22Rv1 (cell line): ENCODE measurements around the gene URAD.

Experiments used
- H3K27ac ChIP-seq: fragments of 450-650 bp; 2 replicates; pipeline ENCODE4 v1.5.1; 2017
- ZFX ChIP-seq: fragments of 450-650 bp; IDR thresholded peaks from 2 replicates; pipeline ENCODE4 v1.6.1; 2017; ENCODE audit warnings: antibody characterized with exemption, borderline replicate concordance
- TF ChIP-seq, protein P1 (sequence below): fragments of 450-650 bp; IDR thresholded peaks from 2 replicates; pipeline ENCODE4 v1.5.1; 2017; ENCODE audit warnings: mild to moderate bottlenecking

Gene URAD

DNA sequence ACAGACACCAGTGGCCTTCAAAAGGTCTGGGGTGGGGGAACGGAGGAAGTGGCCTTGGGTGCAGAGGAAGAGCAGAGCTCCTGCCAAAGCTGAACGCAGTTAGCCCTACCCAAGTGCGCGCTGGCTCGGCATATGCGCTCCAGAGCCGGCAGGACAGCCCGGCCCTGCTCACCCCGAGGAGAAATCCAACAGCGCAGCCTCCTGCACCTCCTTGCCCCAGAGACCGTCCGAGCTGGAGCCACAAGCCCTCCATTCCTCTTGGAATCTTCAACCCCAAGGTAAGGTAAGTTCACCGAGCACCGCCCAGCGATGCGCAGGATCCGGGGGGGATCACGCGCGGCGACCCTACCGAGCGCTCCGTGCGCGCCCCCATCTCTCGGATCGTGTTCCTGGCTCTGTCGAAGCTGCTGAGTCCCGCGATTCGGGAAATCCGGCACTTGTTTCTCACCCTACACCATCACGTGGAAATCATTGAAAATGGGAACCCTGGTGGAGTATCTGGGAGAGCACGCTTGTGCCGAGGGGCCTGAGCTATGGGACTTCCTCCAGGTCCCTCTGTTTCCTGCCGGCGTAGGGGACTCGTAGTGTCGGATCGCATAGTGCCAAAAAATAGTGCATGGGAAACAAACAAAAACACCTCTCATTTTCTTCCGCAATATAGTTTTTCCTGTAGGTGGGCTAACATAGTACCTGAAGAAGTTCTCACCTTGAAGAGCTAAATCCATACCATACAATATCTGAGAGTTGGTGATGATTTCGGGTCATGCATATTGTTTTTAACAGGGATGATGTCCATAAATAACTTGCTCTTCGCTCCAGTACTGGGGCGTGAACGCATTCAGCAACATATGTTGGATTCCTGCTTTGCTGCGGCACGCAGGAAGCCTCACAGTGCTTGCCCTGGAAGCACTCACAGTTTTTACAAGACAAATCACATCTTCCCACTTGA lies 59.4 kb downstream of the URAD start:
- H3K27ac ChIP-seq: no peak overlapping the region
- TF ChIP-seq, protein P1, sequence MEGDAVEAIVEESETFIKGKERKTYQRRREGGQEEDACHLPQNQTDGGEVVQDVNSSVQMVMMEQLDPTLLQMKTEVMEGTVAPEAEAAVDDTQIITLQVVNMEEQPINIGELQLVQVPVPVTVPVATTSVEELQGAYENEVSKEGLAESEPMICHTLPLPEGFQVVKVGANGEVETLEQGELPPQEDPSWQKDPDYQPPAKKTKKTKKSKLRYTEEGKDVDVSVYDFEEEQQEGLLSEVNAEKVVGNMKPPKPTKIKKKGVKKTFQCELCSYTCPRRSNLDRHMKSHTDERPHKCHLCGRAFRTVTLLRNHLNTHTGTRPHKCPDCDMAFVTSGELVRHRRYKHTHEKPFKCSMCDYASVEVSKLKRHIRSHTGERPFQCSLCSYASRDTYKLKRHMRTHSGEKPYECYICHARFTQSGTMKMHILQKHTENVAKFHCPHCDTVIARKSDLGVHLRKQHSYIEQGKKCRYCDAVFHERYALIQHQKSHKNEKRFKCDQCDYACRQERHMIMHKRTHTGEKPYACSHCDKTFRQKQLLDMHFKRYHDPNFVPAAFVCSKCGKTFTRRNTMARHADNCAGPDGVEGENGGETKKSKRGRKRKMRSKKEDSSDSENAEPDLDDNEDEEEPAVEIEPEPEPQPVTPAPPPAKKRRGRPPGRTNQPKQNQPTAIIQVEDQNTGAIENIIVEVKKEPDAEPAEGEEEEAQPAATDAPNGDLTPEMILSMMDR: no peak
- no peak for TF ChIP-seq ZFX

DNA sequence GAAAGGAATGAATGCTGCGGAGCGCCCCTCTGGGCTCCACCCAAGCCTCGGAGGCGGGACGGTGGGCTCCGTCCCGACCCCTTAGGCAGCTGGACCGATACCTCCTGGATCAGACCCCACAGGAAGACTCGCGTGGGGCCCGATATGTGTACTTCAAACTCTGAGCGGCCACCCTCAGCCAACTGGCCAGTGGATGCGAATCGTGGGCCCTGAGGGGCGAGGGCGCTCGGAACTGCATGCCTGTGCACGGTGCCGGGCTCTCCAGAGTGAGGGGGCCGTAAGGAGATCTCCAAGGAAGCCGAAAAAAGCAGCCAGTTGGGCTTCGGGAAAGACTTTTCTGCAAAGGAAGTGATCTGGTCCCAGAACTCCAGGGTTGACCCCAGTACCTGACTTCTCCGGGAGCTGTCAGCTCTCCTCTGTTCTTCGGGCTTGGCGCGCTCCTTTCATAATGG lies 60.1 kb downstream of the URAD start:
- TF ChIP-seq, protein P1: no peak
- no peak for TF ChIP-seq ZFX
- H3K27ac ChIP-seq: no peak overlapping the region
